MM.1S (cell line): Measurements from ENCODE around the gene PDCD1.

Source experiments
- DNase-seq: peaks from one replicate; pipeline ENCODE4 v3.0.0-alpha.2; 2015
- H2AFZ ChIP-seq: fragments of 300-600 bp; sonication (generic); 2 replicates; pipeline ENCODE4 v1.6.0; 2016; ENCODE audit warnings: antibody characterized with exemption, low read length
- H3F3A ChIP-seq: fragments of 300-600 bp; sonication (generic); 2 replicates; pipeline ENCODE4 v1.6.1; 2016; ENCODE audit warnings: mild to moderate bottlenecking, antibody characterized with exemption, low read length, moderate library complexity, mixed read lengths; ENCODE audit not compliant: insufficient read depth
- H3K27ac ChIP-seq: fragments of 300-600 bp; sonication (generic); 2 replicates; pipeline ENCODE4 v1.5.1; 2016; ENCODE audit warnings: mild to moderate bottlenecking, low read length
- H3K27me3 ChIP-seq: fragments of 300-600 bp; sonication (generic); replicated peaks from 2 replicates; pipeline ENCODE4 v1.6.0; 2016; ENCODE audit warnings: low read length; ENCODE audit not compliant: insufficient read depth
- H3K36me3 ChIP-seq: fragments of 300-600 bp; sonication (generic); replicated peaks from 2 replicates; pipeline ENCODE4 v1.6.1; 2016; ENCODE audit warnings: mild to moderate bottlenecking, low read length, mixed read lengths; ENCODE audit not compliant: insufficient read depth
- H3K4me1 ChIP-seq: fragments of 300-600 bp; sonication (generic); 2 replicates; pipeline ENCODE4 v1.6.1; 2016; ENCODE audit warnings: low read length, mixed read lengths
- H3K4me2 ChIP-seq: fragments of 300-600 bp; sonication (generic); 2 replicates; pipeline ENCODE4 v1.6.0; 2016; ENCODE audit warnings: low read depth, low read length
- H3K4me3 ChIP-seq: fragments of 300-600 bp; sonication (generic); 2 replicates; pipeline ENCODE4 v1.5.1; 2016; ENCODE audit warnings: low read length, mixed read lengths
- H3K79me2 ChIP-seq: fragments of 300-600 bp; sonication (generic); 2 replicates; pipeline ENCODE4 v1.6.1; 2016; ENCODE audit warnings: mixed run types, low read length, mixed read lengths
- H3K9ac ChIP-seq: fragments of 300-600 bp; sonication (generic); 2 replicates; pipeline ENCODE4 v1.6.1; 2016; ENCODE audit warnings: low read length, mixed read lengths
- H3K9me2 ChIP-seq: fragments of 300-600 bp; sonication (generic); replicated peaks from 2 replicates; pipeline ENCODE4 v1.6.1; 2016; ENCODE audit warnings: mild to moderate bottlenecking, low read length, mixed read lengths; ENCODE audit not compliant: insufficient read depth
- H3K9me3 ChIP-seq: fragments of 300-600 bp; sonication (generic); replicated peaks from 2 replicates; pipeline ENCODE4 v1.6.1; 2016; ENCODE audit warnings: mild to moderate bottlenecking, low read length, mixed read lengths; ENCODE audit not compliant: insufficient read depth
- H4K20me1 ChIP-seq: fragments of 300-600 bp; sonication (generic); 2 replicates; pipeline ENCODE4 v1.6.1; 2016; ENCODE audit warnings: mild to moderate bottlenecking, low read length, moderate library complexity, mixed read lengths; ENCODE audit not compliant: insufficient read depth
- EZH2 ChIP-seq: fragments of 300-600 bp; sonication (generic); optimal IDR thresholded peaks from 2 replicates; pipeline ENCODE3; 2017; ENCODE audit warnings: low read depth, mild to moderate bottlenecking, antibody characterized with exemption, low read length, mixed read lengths
- EZH2phosphoT487 ChIP-seq: fragments of 300-600 bp; sonication (generic); IDR thresholded peaks from 2 replicates; pipeline ENCODE4 v1.6.1; 2018; ENCODE audit warnings: antibody characterized with exemption, low read length
- TF ChIP-seq, protein P1 (sequence below): fragments of 300-600 bp; sonication (generic); IDR thresholded peaks from 2 replicates; pipeline ENCODE4 v1.5.1; 2016; ENCODE audit warnings: antibody characterized with exemption, low read length, mixed read lengths

Gene PDCD1

DNA sequence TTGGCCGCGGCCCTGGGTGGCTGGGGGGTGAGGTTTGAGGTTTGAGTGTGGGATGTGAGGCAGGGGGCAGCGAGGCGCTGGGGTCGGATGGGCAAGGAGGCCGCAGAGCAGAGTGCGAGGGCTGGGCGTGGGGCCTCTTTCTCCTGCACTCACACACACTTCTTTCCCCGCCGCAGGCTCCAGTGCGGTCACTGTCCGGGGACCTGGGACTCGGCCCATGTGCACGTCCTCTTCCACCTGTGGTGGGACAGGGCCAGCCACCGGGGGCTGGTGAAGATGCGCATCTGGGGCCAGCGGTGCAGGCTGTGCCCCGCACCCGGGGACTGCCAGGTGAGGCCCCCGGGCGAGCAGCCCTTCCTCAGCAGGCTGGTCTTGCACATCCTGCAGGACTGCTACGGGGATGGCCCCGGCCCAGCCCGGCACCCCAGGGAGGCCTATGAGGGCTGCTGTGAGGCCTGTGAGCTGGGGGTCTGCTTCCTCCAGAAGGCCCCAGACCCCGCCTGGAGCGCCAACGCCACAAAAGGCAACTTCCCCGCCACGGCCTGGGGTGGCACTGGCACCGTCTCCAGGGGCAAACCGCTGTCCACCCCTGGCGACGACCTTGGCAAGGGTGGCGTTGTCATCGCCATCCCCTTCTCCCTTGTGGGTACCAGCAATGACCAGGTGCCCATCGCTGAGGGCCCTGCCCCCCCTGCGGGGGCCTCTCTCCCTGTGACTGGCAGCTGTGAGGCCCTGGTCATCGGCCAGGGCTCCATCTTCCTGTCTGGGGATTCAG, 13.0 kb upstream of the PDCD1 start:
- H3K9ac ChIP-seq: no peak overlapping the region

GRCh38 chr2:241870611-241871537, 12.2 kb upstream of the PDCD1 start:
- peaks cover 66% of the 10 kb centered on the region for H3K27me3 ChIP-seq
- TF ChIP-seq EZH2: no peak
- TF ChIP-seq, protein P1, sequence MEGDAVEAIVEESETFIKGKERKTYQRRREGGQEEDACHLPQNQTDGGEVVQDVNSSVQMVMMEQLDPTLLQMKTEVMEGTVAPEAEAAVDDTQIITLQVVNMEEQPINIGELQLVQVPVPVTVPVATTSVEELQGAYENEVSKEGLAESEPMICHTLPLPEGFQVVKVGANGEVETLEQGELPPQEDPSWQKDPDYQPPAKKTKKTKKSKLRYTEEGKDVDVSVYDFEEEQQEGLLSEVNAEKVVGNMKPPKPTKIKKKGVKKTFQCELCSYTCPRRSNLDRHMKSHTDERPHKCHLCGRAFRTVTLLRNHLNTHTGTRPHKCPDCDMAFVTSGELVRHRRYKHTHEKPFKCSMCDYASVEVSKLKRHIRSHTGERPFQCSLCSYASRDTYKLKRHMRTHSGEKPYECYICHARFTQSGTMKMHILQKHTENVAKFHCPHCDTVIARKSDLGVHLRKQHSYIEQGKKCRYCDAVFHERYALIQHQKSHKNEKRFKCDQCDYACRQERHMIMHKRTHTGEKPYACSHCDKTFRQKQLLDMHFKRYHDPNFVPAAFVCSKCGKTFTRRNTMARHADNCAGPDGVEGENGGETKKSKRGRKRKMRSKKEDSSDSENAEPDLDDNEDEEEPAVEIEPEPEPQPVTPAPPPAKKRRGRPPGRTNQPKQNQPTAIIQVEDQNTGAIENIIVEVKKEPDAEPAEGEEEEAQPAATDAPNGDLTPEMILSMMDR: no peak
- no peak for TF ChIP-seq EZH2phosphoT487
- no peak overlapping the region for H3K4me2 ChIP-seq
- no peaks in the 10 kb centered on the region for H3K79me2 ChIP-seq
- H3K9me2 ChIP-seq: no peaks in the 10 kb centered on the region
- no peaks in the 10 kb centered on the region for H3K9me3 ChIP-seq
- H3F3A ChIP-seq: no peaks in the 10 kb centered on the region
- H3K4me1 ChIP-seq: no peaks in the 10 kb centered on the region
- no peak overlapping the region for H3K9ac ChIP-seq
- no peak for DNase-seq
- H4K20me1 ChIP-seq: no peaks in the 10 kb centered on the region
- H3K4me3 ChIP-seq: no peak overlapping the region
- H2AFZ ChIP-seq: no peak overlapping the region
- H3K36me3 ChIP-seq: no peaks in the 10 kb centered on the region
- H3K27ac ChIP-seq: no peak overlapping the region

More for the DNA sequence above, 13.0 kb upstream of the PDCD1 start:
- Histone ChIP-seq H3F3A (no peaks in the 10 kb centered on the region), H3K4me2 (no peak overlapping the region), H3K27ac (no peak overlapping the region), H3K9me3 (no peaks in the 10 kb centered on the region), H3K4me3 (no peak overlapping the region), H2AFZ (no peak overlapping the region), H3K79me2 (no peaks in the 10 kb centered on the region), H3K27me3 (peaks cover 60% of the 10 kb centered on the region), H3K4me1 (no peaks in the 10 kb centered on the region), H4K20me1 (no peaks in the 10 kb centered on the region), H3K9me2 (no peaks in the 10 kb centered on the region), H3K36me3 (no peaks in the 10 kb centered on the region)
- TF ChIP-seq EZH2 (no peak), EZH2phosphoT487 (no peak)
- TF ChIP-seq, protein P1: no peak
- no peak for DNase-seq

- H4K20me1 ChIP-seq: no peaks in the 10 kb centered on the region
- H3K9me3 ChIP-seq: no peaks in the 10 kb centered on the region
- no peak overlapping the region for H2AFZ ChIP-seq
- no peak for DNase-seq
- H3K36me3 ChIP-seq: no peaks in the 10 kb centered on the region
- H3K9me2 ChIP-seq: no peaks in the 10 kb centered on the region
- no peak overlapping the region for H3K9ac ChIP-seq
- peaks cover 74% of the 10 kb centered on the region for H3K27me3 ChIP-seq
- no peak for TF ChIP-seq EZH2phosphoT487
- TF ChIP-seq EZH2: no peak
- TF ChIP-seq, protein P1: no peak
- H3K79me2 ChIP-seq: no peaks in the 10 kb centered on the region
- no peak overlapping the region for H3K4me3 ChIP-seq
- no peaks in the 10 kb centered on the region for H3K4me1 ChIP-seq
- H3F3A ChIP-seq: no peaks in the 10 kb centered on the region
- no peak overlapping the region for H3K27ac ChIP-seq
- H3K4me2 ChIP-seq: no peak overlapping the region
Observed at GRCh38 chr2:241870081-241870541, 11.4 kb upstream of the PDCD1 start.
